NCI-H1694 (cell line): ENCODE data around the gene CD300C.
"Not testable (repeated sequence)": the region's sequence is repeated elsewhere in the genome, so short reads cannot be mapped to it uniquely, and the experiment has no call there.

Source experiments
- DNase-seq: peaks from one replicate; lab custom pipeline; 2025; lab: John Stamatoyannopoulos, UW

CD300C gene

GRCh38 chr17:74561586-74561985 is 15.7 kb upstream of the CD300C start:
- DNase-seq = no peak

GRCh38 chr17:74558882-74559519 is 13.1 kb upstream of the CD300C start:
- DNase-seq = no peak

- not testable (repeated sequence) for DNase-seq
Measured at GRCh38 chr17:74558402-74558801, 12.5 kb upstream of the CD300C start.

- no peak for DNase-seq
Measured at GRCh38 chr17:74555427-74555940, 9.6 kb upstream of the CD300C start.

- no peak for DNase-seq
Measured at GRCh38 chr17:74554909-74555308, 9.0 kb upstream of the CD300C start.

GRCh38 chr17:74552037-74552436 is 6.1 kb upstream of the CD300C start:
- DNase-seq = no peak

- DNase-seq = no peak
Measured at GRCh38 chr17:74550602-74551001, 4.7 kb upstream of the CD300C start.

GRCh38 chr17:74549343-74549742 is 3.4 kb upstream of the CD300C start:
- DNase-seq = no peak

GRCh38 chr17:74547736-74548135 is 1.8 kb upstream of the CD300C start:
- no peak for DNase-seq

- no peak for DNase-seq
Measured at GRCh38 chr17:74547264-74547663, 1.3 kb upstream of the CD300C start.

- DNase-seq = no peak
Measured at GRCh38 chr17:74546586-74546985, 671 bp upstream of the CD300C start.

- no peak for DNase-seq
Measured at GRCh38 chr17:74544991-74545842, 698 bp downstream of the CD300C start.

GRCh38 chr17:74543891-74544760 is 1.8 kb downstream of the CD300C start:
- DNase-seq = no peak

- no peak for DNase-seq
Measured at GRCh38 chr17:74543406-74543805, 2.5 kb downstream of the CD300C start.

GRCh38 chr17:74542727-74543383 is 3.1 kb downstream of the CD300C start:
- DNase-seq = no peak

GRCh38 chr17:74542166-74542565 is 3.7 kb downstream of the CD300C start:
- DNase-seq = no peak

GRCh38 chr17:74541176-74542111 is 4.5 kb downstream of the CD300C start:
- no peak for DNase-seq

- no peak for DNase-seq
Measured at GRCh38 chr17:74539281-74539820, 6.6 kb downstream of the CD300C start.

GRCh38 chr17:74536890-74537289 is 9.0 kb downstream of the CD300C start:
- DNase-seq = no peak

GRCh38 chr17:74532115-74532514 is 13.8 kb downstream of the CD300C start:
- DNase-seq = no peak
